ENCODE results near the gene CFAP68.

DNA sequence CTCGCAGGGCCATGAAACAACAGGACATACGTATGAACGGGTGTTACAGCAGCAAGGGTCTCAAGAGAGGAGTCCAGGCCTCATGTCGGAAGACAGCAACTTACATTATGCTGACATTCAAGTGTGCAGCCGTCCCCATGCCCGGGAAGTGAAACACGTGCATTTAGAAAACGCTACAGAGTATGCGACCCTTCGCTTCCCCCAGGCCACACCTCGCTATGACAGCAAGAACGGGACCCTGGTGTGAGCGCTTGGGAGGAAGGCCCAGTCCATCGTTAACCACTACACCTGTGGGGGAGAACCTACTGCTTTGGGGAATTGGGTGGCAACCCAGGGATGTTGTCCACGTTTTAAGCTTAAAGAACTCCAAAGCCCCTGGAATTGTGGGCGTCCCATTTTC, 46.6 kb downstream of the CFAP68 start:
- no peak for TF ChIP-seq EZH2 (IDR thresholded peaks at IDR 0.05; ENCODE audit: insufficient read depth, poor library complexity, severe bottlenecking)
- no peak for TF ChIP-seq EZH2phosphoT487 (IDR thresholded peaks at IDR 0.05; ENCODE audit: insufficient read depth, low read depth)

Measured in GM23248 (cell line).